C4-2B (cell line): Measurements from ENCODE around the gene ATP5IF1.

Experiments used
- CTCF ChIP-seq: fragments of 450-650 bp; conservative IDR thresholded peaks from 2 replicates; pipeline ENCODE4 v1.5.1; 2017; ENCODE audit warnings: mild to moderate bottlenecking
- ZFX ChIP-seq: fragments of 450-650 bp; IDR thresholded peaks from 2 replicates; pipeline ENCODE4 v1.6.1; 2017

DNA sequence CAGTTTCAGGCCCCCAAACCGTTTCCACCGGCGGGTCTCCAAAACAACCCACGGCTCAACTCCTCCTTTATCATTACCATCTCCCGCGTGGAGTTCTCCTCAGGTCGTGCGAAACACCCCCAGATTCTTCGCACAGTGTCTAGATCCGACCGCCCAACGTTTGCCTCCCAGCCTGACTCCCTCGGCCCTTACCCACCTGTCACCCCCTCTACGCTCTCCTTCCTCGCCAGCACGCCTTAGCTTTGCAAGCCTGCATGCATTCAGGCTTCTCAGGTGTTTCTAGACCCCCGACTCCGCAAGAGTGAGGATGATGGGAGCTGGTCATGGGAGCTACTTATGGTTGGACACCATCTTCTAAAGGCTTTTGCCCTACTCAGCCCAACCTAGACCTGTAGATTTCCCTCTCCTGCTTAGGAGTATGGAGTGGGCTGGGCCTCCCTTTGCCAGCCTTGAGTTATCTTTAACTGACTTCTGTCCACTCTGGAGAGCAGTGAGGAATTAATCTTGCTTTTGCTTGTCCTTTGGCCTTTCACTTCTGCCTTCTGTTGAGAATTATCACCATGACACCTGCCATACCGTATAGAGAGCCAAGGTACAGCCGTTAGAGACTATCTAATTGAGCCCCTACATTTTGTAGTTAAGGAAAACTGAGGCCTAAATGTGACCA is 865 bp downstream of the ATP5IF1 start:
- TF ChIP-seq CTCF (no peak), ZFX (no peak)
